SK-N-SH treated with all-trans-retinoic acid at 6 μM for 48 hours (cell line): ENCODE measurements around the gene HYCC1.

Experiments used
- CSDC2 ChIP-seq: fragments of 250-450 bp; sonication (Bioruptor Pico); IDR thresholded peaks from 2 replicates; pipeline ENCODE4 v1.5.0; 2020; ENCODE audit warnings: mild to moderate bottlenecking, moderate library complexity
- PATZ1 ChIP-seq: fragments of 250-450 bp; sonication (Bioruptor Pico); IDR thresholded peaks from 2 replicates; pipeline ENCODE4 v1.8.0; 2020; ENCODE audit warnings: mild to moderate bottlenecking, moderate library complexity, borderline replicate concordance
- RARB ChIP-seq: fragments of 250-450 bp; sonication (Bioruptor Pico); IDR thresholded peaks from 2 replicates; pipeline ENCODE4 v1.8.0; 2021; ENCODE audit warnings: mild to moderate bottlenecking, moderate library complexity
- SNAI2 ChIP-seq: fragments of 250-450 bp; sonication (Bioruptor Pico); IDR thresholded peaks from 2 replicates; pipeline ENCODE4 v1.5.0; 2020; ENCODE audit warnings: mild to moderate bottlenecking, moderate library complexity
- ZC3H10 ChIP-seq: fragments of 250-450 bp; sonication (Bioruptor Pico); IDR thresholded peaks from 2 replicates; pipeline ENCODE4 v1.5.1; 2021; ENCODE audit warnings: mild to moderate bottlenecking, moderate library complexity
- ZFP30 ChIP-seq: fragments of 450-650 bp; formaldehyde crosslinking; IDR thresholded peaks from 2 replicates; pipeline ENCODE4 v1.5.0; 2022; ENCODE audit warnings: mild to moderate bottlenecking, moderate library complexity
- ZNF8 ChIP-seq: fragments of 450-650 bp; formaldehyde crosslinking; IDR thresholded peaks from 2 replicates; pipeline ENCODE4 v1.5.0; 2020; ENCODE audit warnings: mild to moderate bottlenecking, moderate library complexity
- TF ChIP-seq, protein P1 (sequence below): fragments of 250-450 bp; sonication (Bioruptor Pico); IDR thresholded peaks from 2 replicates; pipeline ENCODE4 v1.5.1; 2020; ENCODE audit warnings: low read depth, mild to moderate bottlenecking, moderate library complexity

- TF ChIP-seq SNAI2 (CRISPR knock-in tag), result no peak
- TF ChIP-seq RARB (CRISPR knock-in tag), result no peak
- no peak for TF ChIP-seq CSDC2 (CRISPR knock-in tag)
- TF ChIP-seq ZC3H10 (CRISPR knock-in tag), result no peak
- no peak for TF ChIP-seq PATZ1 (CRISPR knock-in tag)
- no peak for TF ChIP-seq ZNF8 (CRISPR knock-in tag)
- no peak for TF ChIP-seq ZFP30
- TF ChIP-seq, protein P1, sequence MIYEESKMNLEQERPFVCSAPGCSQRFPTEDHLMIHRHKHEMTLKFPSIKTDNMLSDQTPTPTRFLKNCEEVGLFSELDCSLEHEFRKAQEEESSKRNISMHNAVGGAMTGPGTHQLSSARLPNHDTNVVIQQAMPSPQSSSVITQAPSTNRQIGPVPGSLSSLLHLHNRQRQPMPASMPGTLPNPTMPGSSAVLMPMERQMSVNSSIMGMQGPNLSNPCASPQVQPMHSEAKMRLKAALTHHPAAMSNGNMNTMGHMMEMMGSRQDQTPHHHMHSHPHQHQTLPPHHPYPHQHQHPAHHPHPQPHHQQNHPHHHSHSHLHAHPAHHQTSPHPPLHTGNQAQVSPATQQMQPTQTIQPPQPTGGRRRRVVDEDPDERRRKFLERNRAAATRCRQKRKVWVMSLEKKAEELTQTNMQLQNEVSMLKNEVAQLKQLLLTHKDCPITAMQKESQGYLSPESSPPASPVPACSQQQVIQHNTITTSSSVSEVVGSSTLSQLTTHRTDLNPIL (CRISPR knock-in tag), result no peak
Measured at GRCh38 chr7:23018750-23019149, 4.8 kb upstream of the HYCC1 start.
